Endothelial cell of umbilical vein (primary cell): ENCODE results near the gene ZDHHC17. TPM values are rescaled to one million over a fixed set of nuclear protein-coding genes. Genes with fewer than 3 reads are reported as not detected.

Source experiments
- BruUV-seq: library from RNA; stranded (reverse); fragments of 400-500 nt; replicated peaks from 2 replicates; lab custom pipeline; 2021; lab: Mats Ljungman, UMichigan
- CTCF ChIA-PET: fragments of 300-600, 350-600 bp; sonication (Branson Sonifier 250); formaldehyde crosslinking; loops from one replicate; lab custom pipeline; 2021; ENCODE audit warnings: antibody characterized with exemption, inconsistent platforms; lab: Charles Lee
- POLR2A ChIA-PET: fragments of 300-600, 350-600 bp; sonication (Branson Sonifier 250); formaldehyde crosslinking; loops from one replicate; lab custom pipeline; 2021; ENCODE audit warnings: antibody characterized with exemption, inconsistent platforms; lab: Charles Lee
- DNase-seq: peaks from one replicate; pipeline ENCODE4 v3.0.0-alpha.2; 2011; ENCODE audit warnings: low read depth, low spot score
- FAIRE-seq: peaks from 2 replicates; lab custom pipeline; 2011; peaks lifted over from hg19 to GRCh38; lab: Jason Lieb, UNC
- H2AFZ ChIP-seq: 2 replicates; pipeline ENCODE4 v1.6.0; 2012; ENCODE audit warnings: low read depth, low read length, control low read depth, inconsistent platforms
- H3K27ac ChIP-seq: 2 replicates; pipeline ENCODE4 v1.5.1; 2011; ENCODE audit warnings: low read depth, mild to moderate bottlenecking, control low read depth, low read length, moderate library complexity; ENCODE audit not compliant: insufficient read depth
- H3K27me3 ChIP-seq, 2 experiments: 2 replicates each; pipeline versions ENCODE4 v1.6.0 to v1.6.1; 2011; ENCODE audit warnings: low read length in 2 of 2, mixed read lengths in 1 of 2; ENCODE audit not compliant: control insufficient read depth in 2 of 2, insufficient read depth in 2 of 2
- H3K36me3 ChIP-seq, 2 experiments: 2 replicates in 1 of 2; 3 replicates in 1 of 2; pipeline ENCODE4 v1.5.1; 2011; ENCODE audit warnings: low read length in 2 of 2, mild to moderate bottlenecking in 1 of 2, moderate library complexity in 1 of 2; ENCODE audit not compliant: control insufficient read depth in 2 of 2, insufficient read depth in 2 of 2; ENCODE audit errors: extremely low read depth in 1 of 2
- H3K4me1 ChIP-seq: 3 replicates; pipeline ENCODE4 v1.5.1; 2011; ENCODE audit warnings: mild to moderate bottlenecking, low read length; ENCODE audit not compliant: control insufficient read depth, insufficient read depth; ENCODE audit errors: extremely low read depth
- H3K4me2 ChIP-seq: 2 replicates; pipeline ENCODE4 v1.6.1; 2011; ENCODE audit warnings: low read length, control low read depth, mixed read lengths; ENCODE audit not compliant: insufficient read depth
- H3K4me3 ChIP-seq, 3 experiments: fragments of 200-600 bp in 1 of 3; sonication (generic), shearing (Covaris generic) in 1 of 3; replicated peaks in 1 of 3; 2 replicates each; pipeline ENCODE4 v1.5.1; 2011 to 2016; ENCODE audit warnings: control low read depth in 3 of 3, low read length in 3 of 3, mild to moderate bottlenecking in 2 of 3, inconsistent platforms in 1 of 3, low read depth in 1 of 3, moderate library complexity in 1 of 3; ENCODE audit not compliant: insufficient read depth in 1 of 3
- H3K79me2 ChIP-seq: 2 replicates; pipeline ENCODE4 v1.6.0; 2012; ENCODE audit warnings: low read length, inconsistent platforms; ENCODE audit not compliant: control insufficient read depth, insufficient read depth
- H3K9ac ChIP-seq: replicated peaks from 2 replicates; pipeline ENCODE3; 2011; ENCODE audit warnings: low read length, control low read depth; ENCODE audit not compliant: insufficient read depth; ENCODE audit errors: extremely low read depth
- H3K9me1 ChIP-seq: replicated peaks from 3 replicates; pipeline ENCODE4 v1.6.0; 2011; ENCODE audit warnings: mild to moderate bottlenecking, low read length; ENCODE audit not compliant: control insufficient read depth, insufficient read depth; ENCODE audit errors: extremely low read depth
- H3K9me3 ChIP-seq: replicated peaks from 2 replicates; pipeline ENCODE4 v1.5.1; 2012; ENCODE audit warnings: low read length, inconsistent platforms; ENCODE audit not compliant: control insufficient read depth, insufficient read depth
- H4K20me1 ChIP-seq: replicated peaks from 2 replicates; pipeline ENCODE3; 2011; ENCODE audit warnings: mild to moderate bottlenecking, low read length; ENCODE audit not compliant: control insufficient read depth, insufficient read depth; ENCODE audit errors: extremely low read depth
- EZH2 ChIP-seq: IDR thresholded peaks from 2 replicates; pipeline ENCODE4 v1.6.1; 2012; ENCODE audit warnings: borderline replicate concordance, low read depth, mild to moderate bottlenecking, moderate library complexity, low read length, inconsistent platforms; ENCODE audit not compliant: severe bottlenecking
- FOS ChIP-seq: IDR thresholded peaks from 2 replicates; pipeline ENCODE4 v1.6.1; 2011; ENCODE audit warnings: mild to moderate bottlenecking, low read length, moderate library complexity, borderline replicate concordance; ENCODE audit not compliant: insufficient read depth
- GATA2 ChIP-seq: IDR thresholded peaks from 2 replicates; pipeline ENCODE4 v1.7.0; 2011; ENCODE audit warnings: low read depth, mild to moderate bottlenecking, moderate library complexity, mixed read lengths, low read length; ENCODE audit not compliant: insufficient read length, insufficient read depth
- JUN ChIP-seq: IDR thresholded peaks from 2 replicates; pipeline ENCODE4 v1.6.1; 2011; ENCODE audit warnings: borderline replicate concordance, low read depth; ENCODE audit not compliant: insufficient read length, insufficient read depth
- POLR2A ChIP-seq: IDR thresholded peaks from 2 replicates; pipeline ENCODE4 v1.6.1; 2012; ENCODE audit warnings: low read depth, mild to moderate bottlenecking, control low read depth, low read length
- POLR2AphosphoS5 ChIP-seq: IDR thresholded peaks from 2 replicates; pipeline ENCODE4 v1.6.1; 2012; ENCODE audit warnings: low read depth, mild to moderate bottlenecking, control low read depth, low read length, moderate library complexity; ENCODE audit not compliant: insufficient read depth
- dilution Hi-C: fragments of 300-500 bp; cut with MboI; formaldehyde crosslinking; loops from one replicate; pipeline ENCODE4 v1.15.0; 2019; ENCODE audit warnings: low sequenced_read_pairs; ENCODE audit not compliant: extremely low pct_ligation_motif_present
- intact Hi-C: fragments of 100-400 bp; cut with micrococcal nuclease; formaldehyde crosslinking; loops from one replicate; pipeline ENCODE4 v1.10.0; 2022
- polyA plus RNA-seq, 4 experiments: library from polyadenylated mRNA; depleted of rRNA in 3 of 4; stranded (reverse) in 3 of 4; unstranded in 1 of 4; fragments of >200 nt; gene quantifications; 2 replicates each; pipeline versions ENCODE4 v1.2.1 to v1.2.3, GENCODE V29; 2011 to 2012; ENCODE audit warnings: missing spikeins in 1 of 4
- total RNA-seq: library from RNA; stranded (reverse); gene quantifications from 2 replicates; pipeline ENCODE4 v1.2.3, GENCODE V29; 2021
- TF ChIP-seq, protein P1 (sequence below), 2 donors: IDR thresholded peaks; 1 replicate in 1 of 2; 2 replicates in 1 of 2; pipeline ENCODE4 v1.5.1; 2011; ENCODE audit warnings: low read length in 2 of 2, mild to moderate bottlenecking in 2 of 2, moderate library complexity in 2 of 2, control low read depth in 1 of 2, inconsistent platforms in 1 of 2, low read depth in 1 of 2; ENCODE audit not compliant: insufficient read depth in 1 of 2; ENCODE audit errors: extremely low read depth in 1 of 2
- TF ChIP-seq, protein P2 (sequence below): IDR thresholded peaks from 2 replicates; pipeline ENCODE4 v1.6.1; 2011; ENCODE audit not compliant: insufficient read depth, insufficient read length

The ZDHHC17 gene
- total and polyA plus RNA-seq, 2 donors (not counting 3 experiments of a cell fraction or from before 2014, with no cell fraction given): 21.2 to 26.9 TPM

DNA sequence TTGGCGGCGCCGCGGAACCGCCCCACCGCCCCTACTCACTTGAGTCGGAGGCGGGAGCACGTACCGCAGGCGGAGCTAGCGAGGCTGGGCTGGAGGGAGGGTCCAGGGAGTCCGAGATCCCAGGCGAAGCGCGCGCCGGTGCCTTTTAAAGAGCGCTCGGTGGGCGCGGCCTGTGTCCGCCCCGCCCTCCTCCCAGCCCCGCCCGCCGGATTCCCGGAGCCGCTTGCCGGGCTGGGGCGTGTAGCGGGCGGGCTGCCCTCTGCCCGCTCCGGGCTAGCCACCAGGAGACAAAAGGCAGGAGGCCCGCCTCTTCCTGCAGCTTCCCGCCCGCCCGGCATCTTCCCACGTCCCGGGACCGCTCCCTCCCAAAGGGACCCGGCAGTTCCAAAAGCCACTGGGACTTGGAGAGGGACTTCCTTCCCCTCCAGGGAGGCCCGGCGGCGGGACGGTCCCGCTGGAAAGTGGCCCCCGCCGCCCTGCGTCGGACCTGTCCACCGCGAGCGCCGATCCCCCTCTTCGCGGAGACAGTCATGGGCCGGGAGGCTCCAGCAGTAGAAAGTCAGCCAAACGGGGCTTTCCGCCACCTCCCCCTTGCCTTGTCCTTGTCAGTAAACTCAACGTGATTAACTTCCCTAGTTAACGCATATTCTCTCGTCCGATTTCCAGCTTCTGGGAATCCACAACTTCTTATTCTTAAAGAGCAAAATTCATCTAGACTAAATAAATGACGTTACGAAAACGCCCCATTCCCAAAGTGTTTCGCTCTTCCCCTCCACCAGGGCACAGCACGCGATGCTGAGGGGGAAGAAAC is 115.2 kb downstream of the ZDHHC17 start, which contains the start of gene CSRP2:
CSRP2 (minus strand) TSS at position 121 of the 811 bp plus-strand sequence. CDS start 12,759 bp downstream, outside the sequence.
- peak; percentile 83 for FAIRE-seq
- H4K20me1 ChIP-seq: no peaks in the 10 kb centered on the region
- peak; percentile 86 for DNase-seq
- peak within 1 kb of the TSS; percentile 81 for H3K27ac ChIP-seq
- intact Hi-C loops (loop anchor here (1.0 to 2.0 kb wide), 3 partner anchors 48 to 132 kb away; no protein-coding TSS in a partner anchor), dilution Hi-C loops (no loop called here)
- peak within 1 kb of the TSS; percentile 83 to 92 (median 89) for H3K4me3 ChIP-seq
- H3K9me3 ChIP-seq: no peaks in the 10 kb centered on the region
- TSS peak; percentile 99 for BruUV-seq
- ChIA-PET CTCF (interaction anchor here (1.6 to 3.2 kb wide), 2 partner anchors 131 to 257 kb away, joined by 5 to 19 read pairs; no protein-coding TSS in a partner anchor), POLR2A (no interaction called here)
- no peaks in the 10 kb centered on the region for H3K79me2 ChIP-seq
- H3K9ac ChIP-seq: peak within 1 kb of the TSS; percentile 89
- H2AFZ ChIP-seq: peak within 1 kb of the TSS; percentile 87
- H3K4me2 ChIP-seq: peak within 1 kb of the TSS; percentile 92
- TF ChIP-seq, protein P1, sequence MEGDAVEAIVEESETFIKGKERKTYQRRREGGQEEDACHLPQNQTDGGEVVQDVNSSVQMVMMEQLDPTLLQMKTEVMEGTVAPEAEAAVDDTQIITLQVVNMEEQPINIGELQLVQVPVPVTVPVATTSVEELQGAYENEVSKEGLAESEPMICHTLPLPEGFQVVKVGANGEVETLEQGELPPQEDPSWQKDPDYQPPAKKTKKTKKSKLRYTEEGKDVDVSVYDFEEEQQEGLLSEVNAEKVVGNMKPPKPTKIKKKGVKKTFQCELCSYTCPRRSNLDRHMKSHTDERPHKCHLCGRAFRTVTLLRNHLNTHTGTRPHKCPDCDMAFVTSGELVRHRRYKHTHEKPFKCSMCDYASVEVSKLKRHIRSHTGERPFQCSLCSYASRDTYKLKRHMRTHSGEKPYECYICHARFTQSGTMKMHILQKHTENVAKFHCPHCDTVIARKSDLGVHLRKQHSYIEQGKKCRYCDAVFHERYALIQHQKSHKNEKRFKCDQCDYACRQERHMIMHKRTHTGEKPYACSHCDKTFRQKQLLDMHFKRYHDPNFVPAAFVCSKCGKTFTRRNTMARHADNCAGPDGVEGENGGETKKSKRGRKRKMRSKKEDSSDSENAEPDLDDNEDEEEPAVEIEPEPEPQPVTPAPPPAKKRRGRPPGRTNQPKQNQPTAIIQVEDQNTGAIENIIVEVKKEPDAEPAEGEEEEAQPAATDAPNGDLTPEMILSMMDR (IDR thresholded peaks at IDR 0.05; ENCODE audit: extremely low read depth in 1 of 2, insufficient read depth in 1 of 2, low read depth in 1 of 2, low read length in 2 of 2): peak in 1 of 2 donors; percentile 16
- TF ChIP-seq EZH2 (no peak), POLR2AphosphoS5 (peak; percentile 53), POLR2A (peak; percentile 66), GATA2 (no peak), JUN (no peak), FOS (no peak)
- TF ChIP-seq, protein P2, sequence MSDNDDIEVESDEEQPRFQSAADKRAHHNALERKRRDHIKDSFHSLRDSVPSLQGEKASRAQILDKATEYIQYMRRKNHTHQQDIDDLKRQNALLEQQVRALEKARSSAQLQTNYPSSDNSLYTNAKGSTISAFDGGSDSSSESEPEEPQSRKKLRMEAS: no peak
- H3K9me1 ChIP-seq: no peaks in the 10 kb centered on the region
- H3K27me3 ChIP-seq: no peaks in the 10 kb centered on the region
- peaks cover 9% of the 10 kb centered on the region for H3K4me1 ChIP-seq
- H3K36me3 ChIP-seq: no peaks in the 10 kb centered on the region
